Suppressor macrophage treated with lipopolysaccharide for 1 hour (primary cell): ENCODE data around the gene CANT1.
A peak's percentile ranks its signal among the peaks of the same experiment; 100 is the strongest.
"Not testable (repeated sequence)": the region's sequence is repeated elsewhere in the genome, so short reads cannot be mapped to it uniquely, and the experiment has no call there.

Source experiments
- DNase-seq, 3 donors: peaks; one replicate each; pipeline ENCODE4 v3.0.0-alpha.2; 2020 to 2022

Gene CANT1

GRCh38 chr17:78974635-78975591 is 34.7 kb downstream of the CANT1 start:
- DNase-seq = peak; percentile 37 to 56 (median 53)

DNA sequence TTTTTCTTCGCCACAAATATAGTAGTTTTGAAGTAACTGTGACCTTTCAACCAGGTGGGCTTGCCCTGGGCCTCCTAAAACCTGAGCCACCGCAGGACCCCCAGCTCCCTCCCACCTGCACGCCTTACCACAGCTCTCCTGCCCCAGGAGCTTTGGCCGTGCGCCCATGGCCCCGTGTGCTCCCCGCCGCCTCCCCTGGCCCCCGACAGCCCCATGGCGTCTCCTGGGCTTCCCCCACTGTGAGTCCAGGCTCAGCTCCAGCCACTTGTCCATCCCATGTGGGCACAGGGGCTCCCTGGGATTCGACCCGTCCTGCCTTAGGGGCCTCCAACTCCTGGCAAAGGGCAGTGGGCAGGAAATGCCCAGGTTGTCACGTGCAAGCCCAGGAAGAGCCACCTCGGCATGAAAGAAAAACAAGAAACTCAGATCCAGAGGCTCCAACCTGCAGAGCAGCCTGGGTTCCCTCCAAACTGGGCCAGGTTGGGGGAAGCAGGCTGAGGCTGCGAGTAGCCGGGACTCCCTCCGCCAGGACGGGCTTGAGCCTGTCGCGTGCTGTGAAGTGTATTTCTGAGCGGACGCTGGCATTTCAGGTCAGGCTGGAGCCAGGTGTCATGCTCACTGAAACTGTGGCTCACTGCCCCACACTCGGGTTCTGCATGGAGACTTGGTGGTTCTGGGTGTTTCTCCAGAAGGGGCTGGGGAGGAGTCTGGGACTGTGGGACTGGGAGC is 35.6 kb downstream of the CANT1 start:
- no peak for DNase-seq

- DNase-seq = no peak
These were observed 36.4 kb downstream of the CANT1 start for GRCh38 chr17:78973196-78973595.

- DNase-seq = no peak
These were observed 37.0 kb downstream of the CANT1 start for GRCh38 chr17:78972507-78973105.

- no peak for DNase-seq
These were observed 37.6 kb downstream of the CANT1 start for GRCh38 chr17:78971756-78972506.

DNA sequence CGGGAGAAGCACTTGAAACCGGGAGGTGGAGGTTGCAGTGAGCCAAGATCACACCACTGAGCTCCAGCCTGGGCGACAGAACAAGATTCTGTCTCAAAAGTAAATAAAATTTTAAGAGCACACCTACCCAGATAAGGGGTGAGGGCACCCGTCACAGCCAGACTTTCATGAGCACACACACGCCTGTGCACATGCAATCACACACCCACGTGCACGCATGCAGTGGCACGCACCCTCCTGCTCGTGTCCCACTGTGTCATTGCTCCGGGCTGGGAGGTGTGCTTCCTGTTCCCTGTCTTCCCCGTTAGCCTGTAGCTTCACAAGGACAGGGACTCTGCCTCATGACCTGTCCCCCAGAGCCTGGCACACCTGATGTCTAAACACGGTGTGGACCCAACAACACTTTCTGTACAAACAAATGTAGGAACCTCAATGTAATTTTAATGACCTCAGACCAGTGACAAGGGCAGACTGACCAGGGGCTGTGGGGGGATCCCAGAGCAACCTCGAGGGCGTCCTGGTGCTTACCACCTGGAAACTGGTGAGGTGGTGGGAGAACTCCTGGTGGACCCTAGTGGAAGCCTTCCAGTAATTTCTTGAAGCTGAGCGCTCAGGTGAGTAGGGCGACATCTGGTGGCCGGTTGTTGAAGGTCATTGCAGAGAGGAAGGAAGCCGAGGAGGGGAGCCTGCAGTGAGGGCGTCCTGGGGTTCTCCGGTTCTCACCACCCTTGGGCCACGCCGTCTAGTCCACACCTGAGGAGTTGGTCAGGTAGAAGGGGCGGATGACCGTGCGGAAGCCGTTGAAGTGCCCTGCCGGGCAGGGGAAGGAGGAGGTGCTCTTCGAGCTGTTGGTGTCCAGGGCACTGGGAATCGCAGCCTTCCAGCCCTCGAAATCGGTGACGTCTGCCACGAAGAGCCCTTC is 38.5 kb downstream of the CANT1 start:
- peak; percentile 78 to 90 (median 88) for DNase-seq

- no peak for DNase-seq
These were observed 39.7 kb downstream of the CANT1 start for GRCh38 chr17:78969865-78970264.

- DNase-seq = no peak
These were observed 41.7 kb downstream of the CANT1 start for GRCh38 chr17:78967782-78968362.

- DNase-seq = no peak
These were observed 42.5 kb downstream of the CANT1 start for GRCh38 chr17:78966910-78967600.

DNA sequence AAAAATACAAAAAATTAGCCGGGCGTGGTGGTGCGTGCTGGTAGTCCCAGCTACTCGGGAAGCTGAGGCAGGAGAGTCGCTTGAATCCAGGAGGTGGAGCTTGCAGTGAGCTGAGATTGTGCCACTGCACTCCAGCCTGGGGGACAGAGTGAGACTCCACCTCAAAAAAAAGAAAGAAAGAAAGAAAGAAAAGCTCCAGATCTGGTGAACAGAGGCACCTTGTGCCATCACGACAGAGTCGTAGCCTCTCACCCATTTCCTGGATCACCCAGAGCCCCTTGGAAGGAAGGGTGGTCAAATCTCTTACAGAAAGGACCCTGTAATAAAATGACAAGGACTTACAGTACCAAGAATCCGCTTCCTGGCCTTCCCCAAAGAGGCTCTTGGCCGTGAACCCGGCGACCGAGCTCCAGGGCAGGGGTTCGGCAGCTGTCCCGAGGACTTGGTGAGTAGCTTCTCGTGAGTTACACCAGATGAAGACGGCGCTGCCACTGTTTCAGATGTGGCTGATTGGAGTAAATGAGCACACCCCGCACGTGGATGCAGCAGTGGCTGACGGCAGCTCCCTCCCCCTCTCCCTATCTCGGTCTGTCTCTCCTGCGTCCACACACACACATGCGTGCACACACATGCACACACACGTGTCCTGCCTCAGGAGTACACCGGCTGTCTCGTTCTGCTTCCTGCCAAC is 43.3 kb downstream of the CANT1 start:
- no peak for DNase-seq

DNA sequence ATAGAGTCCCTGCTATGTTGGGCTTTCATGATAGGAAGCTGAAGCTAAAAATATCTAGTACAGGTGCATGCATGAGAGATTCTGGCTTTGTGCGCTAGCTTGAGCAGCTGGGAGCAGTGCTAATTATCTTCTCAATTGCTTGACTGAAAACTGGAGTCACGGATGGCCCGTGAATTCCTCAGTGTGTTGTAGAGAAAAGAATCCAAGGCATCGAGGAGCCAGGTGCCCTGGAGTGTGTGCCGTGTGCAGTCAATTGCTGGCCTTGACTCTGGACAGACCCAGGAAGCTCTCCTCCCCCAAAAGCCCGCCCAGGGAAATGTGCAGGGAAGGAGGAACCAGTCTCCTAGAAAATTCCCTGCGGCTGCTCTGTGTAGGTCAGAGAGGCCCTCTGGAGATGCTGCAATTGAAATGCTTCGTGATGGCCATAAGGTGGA is 44.1 kb downstream of the CANT1 start:
- DNase-seq = no peak

DNA sequence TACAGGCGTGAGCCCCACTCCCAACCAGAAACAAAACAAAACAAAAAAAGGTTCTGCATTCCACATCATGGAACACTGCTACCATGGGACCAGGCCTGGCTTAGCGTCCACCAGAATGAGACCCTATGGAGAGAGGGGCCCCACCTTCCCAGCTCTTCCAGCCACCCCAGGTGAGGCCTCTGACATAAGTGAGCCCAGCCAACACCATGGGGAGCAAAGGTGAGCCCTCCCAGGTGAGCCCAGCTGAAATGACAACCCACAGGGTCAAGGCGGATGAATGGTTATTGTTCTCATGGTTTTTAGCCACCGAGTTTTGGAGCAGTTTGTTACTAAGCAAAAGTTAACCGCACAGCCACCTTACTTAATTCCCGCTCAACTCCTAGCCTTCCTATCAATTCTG is 46.2 kb downstream of the CANT1 start:
- no peak for DNase-seq

GRCh38 chr17:78962984-78963348 is 46.6 kb downstream of the CANT1 start:
- DNase-seq = not testable (repeated sequence)

DNA sequence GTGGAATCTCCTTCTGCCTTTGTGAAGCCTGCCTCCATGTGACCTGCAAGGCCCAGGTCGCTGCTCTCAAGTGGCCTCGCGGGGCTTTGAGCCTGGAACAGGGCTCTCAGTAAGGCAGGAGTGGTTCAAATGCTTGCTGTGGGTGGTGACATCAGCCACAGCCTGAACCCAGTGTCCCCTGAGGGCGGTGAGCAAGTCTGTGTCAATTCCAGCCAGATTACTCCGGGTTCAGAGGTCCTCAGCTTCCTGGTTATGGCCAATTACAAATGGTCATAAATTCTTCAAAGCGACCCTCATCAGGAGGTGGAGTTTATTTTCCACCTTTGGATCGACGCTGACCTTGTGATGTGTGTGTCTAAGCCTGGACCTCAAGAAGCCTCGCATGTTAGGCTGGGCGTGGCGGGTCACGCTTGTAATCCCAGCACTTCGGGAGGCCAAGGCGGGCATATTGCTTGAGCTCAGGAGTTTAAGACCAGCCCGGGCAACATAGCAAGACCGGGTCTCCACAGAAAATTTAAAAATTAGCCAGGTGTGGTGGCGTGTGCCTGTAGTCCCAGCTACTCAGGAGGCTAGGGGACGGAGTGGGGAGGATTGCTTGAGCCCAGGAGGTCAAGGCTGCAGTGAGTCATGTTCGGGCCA is 47.1 kb downstream of the CANT1 start:
- DNase-seq = no peak

DNA sequence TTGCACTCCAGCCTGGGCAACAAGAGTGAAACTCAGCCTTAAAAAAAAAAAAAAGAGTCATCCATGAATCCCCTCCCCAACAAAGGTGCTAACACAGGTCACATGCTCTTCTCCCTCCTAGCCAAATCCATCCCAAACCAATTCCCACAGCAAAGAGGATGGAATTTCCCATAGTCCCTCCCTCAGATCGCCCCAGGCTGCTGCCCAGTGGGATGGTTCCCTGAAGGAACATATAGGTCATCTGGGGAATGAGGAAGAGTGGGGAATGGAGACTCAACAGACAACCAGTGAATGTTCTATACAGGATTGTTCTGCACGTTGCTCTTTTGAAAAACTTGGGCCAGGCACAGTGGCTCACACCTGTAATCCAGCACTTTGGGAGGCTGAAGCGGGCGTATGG is 48.0 kb downstream of the CANT1 start:
- no peak for DNase-seq

GRCh38 chr17:78960928-78961327 is 48.6 kb downstream of the CANT1 start:
- no peak for DNase-seq

- peak in 1 of 3 donors; percentile 34 for DNase-seq
These were observed 49.8 kb downstream of the CANT1 start for GRCh38 chr17:78959803-78960202.

DNA sequence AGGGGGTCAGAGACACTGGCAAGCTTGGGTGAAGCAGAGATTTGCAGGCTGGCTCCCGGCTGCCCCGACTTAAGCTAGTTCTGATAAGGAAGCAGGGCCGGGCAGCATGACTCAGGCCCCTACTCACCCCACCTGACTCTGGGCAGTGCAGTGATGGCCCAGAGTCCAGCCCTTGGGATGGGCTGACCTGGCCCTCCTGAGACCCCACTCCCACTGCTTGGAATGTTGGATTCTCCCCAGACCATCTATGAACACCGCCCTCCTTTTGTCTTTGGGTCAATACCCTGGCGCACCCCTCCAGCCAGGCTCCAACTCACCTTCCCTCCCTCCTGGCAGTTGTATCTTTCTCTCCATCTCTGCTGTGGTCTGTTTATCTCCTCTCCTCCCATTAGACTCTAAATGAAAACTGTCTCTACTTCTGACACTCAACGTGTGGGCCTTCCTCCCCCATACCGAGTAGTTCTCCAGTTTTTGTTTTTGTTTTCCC is 50.9 kb downstream of the CANT1 start:
- DNase-seq = peak; percentile 27 to 52 (median 35)

GRCh38 chr17:78957128-78957527 is 52.4 kb downstream of the CANT1 start:
- no peak for DNase-seq
